ENCODE measurements around the gene LTBP3. TPM values are rescaled to one million over a fixed set of nuclear protein-coding genes. Genes with fewer than 3 reads are reported as not detected.
A peak's percentile ranks its signal among the peaks of the same experiment; 100 is the strongest.

Gene LTBP3
- total and polyA plus RNA-seq, 2 of the 13 experiments (the other 11 are each of a cell fraction or from before 2014, with no cell fraction given): 12.2 to 68.1 TPM

DNA sequence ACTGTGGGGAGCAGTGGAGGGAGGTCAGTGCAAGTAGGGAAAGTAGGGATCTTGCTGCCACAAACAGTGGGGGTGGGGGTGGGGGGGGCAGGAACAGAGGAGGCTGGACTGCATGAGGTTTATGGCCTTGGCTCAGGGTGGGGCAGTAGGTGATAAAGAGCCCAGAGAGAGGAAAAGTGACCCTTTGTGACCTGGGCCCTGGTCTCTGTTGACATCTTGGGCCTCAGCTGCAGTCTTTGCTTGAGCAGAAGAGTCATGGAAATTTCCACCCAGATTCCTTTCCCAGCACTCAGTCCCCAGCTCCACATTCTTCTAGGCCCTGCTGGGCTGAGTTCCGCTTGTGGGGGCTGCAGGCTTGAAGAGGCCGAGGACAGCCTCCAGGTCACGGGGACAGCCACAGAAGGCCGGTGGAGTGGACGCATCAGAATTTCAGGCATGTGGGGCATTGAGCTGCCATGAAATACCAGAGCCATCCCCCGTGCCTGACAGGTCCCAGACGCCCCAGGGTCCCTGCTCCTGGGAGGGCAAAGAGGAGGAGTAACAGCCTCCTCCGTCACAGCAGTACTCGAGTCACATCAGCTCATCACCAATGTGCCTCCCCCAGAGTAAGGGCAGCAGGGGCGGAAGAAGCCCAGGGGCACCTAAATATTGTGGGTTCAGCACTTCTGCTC, 69.0 kb downstream of the LTBP3 start (continued):
- 0 out of 4 replicates have a peak, but pooled peaks of 1 of the 2 experiments have one; percentile 52 for TF ChIP-seq REST (IDR thresholded peaks at IDR 0.05; ENCODE audit: borderline replicate concordance in 1 of 2, low read depth in 1 of 2, low read length in 2 of 2)
- TF ChIP-seq ZNF121 (CRISPR knock-in tag; IDR thresholded peaks at IDR 0.05): no peak
- no peak for TF ChIP-seq KLF16 (CRISPR knock-in tag; IDR thresholded peaks at IDR 0.05)
- peak; percentile 68 for TF ChIP-seq RBFOX2 (IDR thresholded peaks at IDR 0.05; ENCODE audit: low read depth, low read length)
- peak; percentile 34; the same call in 1 of the 2 replicates for TF ChIP-seq HOXD1 (CRISPR knock-in tag; IDR thresholded peaks at IDR 0.05)
- peak; percentile 50; the same call in 1 of the 2 replicates for TF ChIP-seq ZSCAN31 (CRISPR knock-in tag; IDR thresholded peaks at IDR 0.05; ENCODE audit: low read depth)
- TF ChIP-seq ZIK1 (CRISPR knock-in tag; IDR thresholded peaks at IDR 0.05; ENCODE audit: borderline replicate concordance, low read depth): no peak
- 0 out of 2 replicates have a peak, but pooled peaks have one; percentile 15 for TF ChIP-seq ZBTB46 (CRISPR knock-in tag; IDR thresholded peaks at IDR 0.05; ENCODE audit: borderline replicate concordance)
- TF ChIP-seq ZBTB21 (CRISPR knock-in tag; IDR thresholded peaks at IDR 0.05): no peak
- no peak for TF ChIP-seq ZNF432 (CRISPR knock-in tag; IDR thresholded peaks at IDR 0.05; ENCODE audit: borderline replicate concordance)
- no peak for TF ChIP-seq GTF3A (CRISPR knock-in tag; conservative IDR thresholded peaks at IDR 0.05)
- TF ChIP-seq MYC (CRISPR knock-in tag; IDR thresholded peaks at IDR 0.05; ENCODE audit: borderline replicate concordance): peak; percentile 39; the same call in 1 of the 2 replicates
- TF ChIP-seq ZBTB26 (CRISPR knock-in tag; IDR thresholded peaks at IDR 0.05; ENCODE audit: borderline replicate concordance): peak; percentile 67; the same call in 1 of the 2 replicates
- TF ChIP-seq, protein P1, sequence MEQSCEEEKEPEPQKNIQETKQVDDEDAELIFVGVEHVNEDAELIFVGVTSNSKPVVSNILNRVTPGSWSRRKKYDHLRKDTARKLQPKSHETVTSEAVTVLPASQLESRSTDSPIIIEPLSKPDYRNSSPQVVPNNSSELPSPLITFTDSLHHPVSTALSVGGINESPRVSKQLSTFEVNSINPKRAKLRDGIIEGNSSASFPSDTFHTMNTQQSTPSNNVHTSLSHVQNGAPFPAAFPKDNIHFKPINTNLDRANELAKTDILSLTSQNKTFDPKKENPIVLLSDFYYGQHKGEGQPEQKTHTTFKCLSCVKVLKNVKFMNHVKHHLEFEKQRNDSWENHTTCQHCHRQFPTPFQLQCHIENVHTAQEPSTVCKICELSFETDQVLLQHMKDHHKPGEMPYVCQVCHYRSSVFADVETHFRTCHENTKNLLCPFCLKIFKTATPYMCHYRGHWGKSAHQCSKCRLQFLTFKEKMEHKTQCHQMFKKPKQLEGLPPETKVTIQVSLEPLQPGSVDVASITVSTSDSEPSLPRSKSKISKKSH (CRISPR knock-in tag; IDR thresholded peaks at IDR 0.05; ENCODE audit: borderline replicate concordance): no peak
- TF ChIP-seq ZNF878 (CRISPR knock-in tag; IDR thresholded peaks at IDR 0.05): 0 out of 2 replicates have a peak, but pooled peaks have one; percentile 57
- TF ChIP-seq TEAD2 (CRISPR knock-in tag; IDR thresholded peaks at IDR 0.05): no peak
- TF ChIP-seq KLF13 (CRISPR knock-in tag; IDR thresholded peaks at IDR 0.05): no peak
- TF ChIP-seq ZC3H13 (CRISPR knock-in tag; IDR thresholded peaks at IDR 0.05): no peak
